GM12878 (cell line): ENCODE measurements around the gene VAT1. TPM values are rescaled to one million over a fixed set of nuclear protein-coding genes. Genes with fewer than 3 reads are reported as not detected.

Experiments used
- ASH2L ChIP-seq: fragments of 300-600, 200-600 bp; sonication (generic); IDR thresholded peaks from 2 replicates; pipeline ENCODE4 v1.6.1; 2017; ENCODE audit warnings: low read depth, mild to moderate bottlenecking, borderline replicate concordance
- BCL3 ChIP-seq: IDR thresholded peaks from 2 replicates; pipeline ENCODE4 v1.6.1; 2011; ENCODE audit warnings: borderline replicate concordance, low read depth, mild to moderate bottlenecking, moderate library complexity, low read length; ENCODE audit not compliant: insufficient read depth, poor library complexity, severe bottlenecking
- E4F1 ChIP-seq: fragments of 450-650 bp; IDR thresholded peaks from 2 replicates; pipeline ENCODE4 v1.6.1; 2018; ENCODE audit warnings: borderline replicate concordance, mild to moderate bottlenecking; ENCODE audit not compliant: partially characterized antibody
- GABPA ChIP-seq: IDR thresholded peaks from 2 replicates; pipeline ENCODE4 v1.6.1; 2014; ENCODE audit warnings: antibody characterized with exemption, low read depth, mild to moderate bottlenecking, inconsistent platforms
- JUND ChIP-seq: IDR thresholded peaks from 2 replicates; pipeline ENCODE4 v1.6.1; 2012; ENCODE audit warnings: low read depth, mild to moderate bottlenecking, low read length, improper control_type of control experiment, moderate library complexity
- KDM1A ChIP-seq: fragments of 200-600 bp; sonication (generic); IDR thresholded peaks from 2 replicates; pipeline ENCODE4 v1.6.1; 2016; ENCODE audit warnings: borderline replicate concordance
- MAX ChIP-seq: IDR thresholded peaks from 2 replicates; pipeline ENCODE4 v1.6.1; 2012; ENCODE audit warnings: low read depth, low read length, improper control_type of control experiment
- NFXL1 ChIP-seq: fragments of 450-650 bp; IDR thresholded peaks from 2 replicates; pipeline ENCODE4 v1.6.1; 2017; ENCODE audit warnings: antibody characterized with exemption, mild to moderate bottlenecking, borderline replicate concordance
- RAD51 ChIP-seq: fragments of 450-650 bp; IDR thresholded peaks from 2 replicates; pipeline ENCODE4 v1.6.1; 2016; ENCODE audit warnings: moderate library complexity, mild to moderate bottlenecking, inconsistent platforms
- RBBP5 ChIP-seq: fragments of 200-600 bp; sonication (generic); conservative IDR thresholded peaks from 2 replicates; pipeline ENCODE4 v1.6.1; 2016
- RELA ChIP-seq: fragments of 450-650 bp; IDR thresholded peaks from 2 replicates; pipeline ENCODE4 v1.8.0; 2014; ENCODE audit warnings: borderline replicate concordance; ENCODE audit not compliant: partially characterized antibody
- SKIL ChIP-seq: fragments of 450-650 bp; IDR thresholded peaks from 2 replicates; pipeline ENCODE4 v1.6.1; 2017; ENCODE audit warnings: mild to moderate bottlenecking, low read depth, inconsistent platforms; ENCODE audit not compliant: poor library complexity, severe bottlenecking
- SUPT20H ChIP-seq: IDR thresholded peaks from 2 replicates; pipeline ENCODE4 v1.6.1; 2011; ENCODE audit warnings: low read depth, mild to moderate bottlenecking, low read length, moderate library complexity, borderline replicate concordance; ENCODE audit not compliant: control insufficient read depth
- TCF7 ChIP-seq: IDR thresholded peaks from 2 replicates; pipeline ENCODE4 v1.6.1; 2014; ENCODE audit warnings: antibody characterized with exemption, borderline replicate concordance
- WRNIP1 ChIP-seq: IDR thresholded peaks from 2 replicates; pipeline ENCODE4 v1.6.1; 2011; ENCODE audit warnings: low read depth, low read length, improper control_type of control experiment, borderline replicate concordance
- YY1 ChIP-seq: IDR thresholded peaks from 2 replicates; pipeline ENCODE4 v1.6.1; 2011; ENCODE audit warnings: low read depth, mild to moderate bottlenecking, low read length
- ZNF274 ChIP-seq: IDR thresholded peaks from one replicate; pipeline ENCODE4 v1.8.0; 2011; ENCODE audit not compliant: insufficient read length, insufficient read depth
- ZNF384 ChIP-seq: IDR thresholded peaks from 2 replicates; pipeline ENCODE4 v1.6.1; 2012; ENCODE audit warnings: low read depth, mild to moderate bottlenecking, low read length, improper control_type of control experiment, borderline replicate concordance
- ZZZ3 ChIP-seq: IDR thresholded peaks from 2 replicates; pipeline ENCODE4 v1.6.1; 2011; ENCODE audit warnings: low read depth; ENCODE audit not compliant: control insufficient read depth, insufficient read length
- polyA plus RNA-seq, 11 experiments: library from polyadenylated mRNA; depleted of rRNA in 4 of 11; unstranded in 6 of 11; stranded (reverse) in 5 of 11; fragments of >200 nt; fragmentation: Nextera tagmentation in 4 of 11; fragmentation: Illumina TruSeq in 1 of 11; extraction: Ambion mirVana in 4 of 11; extraction: Trizol in 1 of 11; gene quantifications; 1 replicate in 1 of 11; 2 replicates in 10 of 11; pipeline versions ENCODE4 v1.2.1 to v1.2.3, GENCODE V29; 2011 to 2016; ENCODE audit warnings: inconsistent platforms in 2 of 11, missing spikeins in 2 of 11, low read depth in 1 of 11
- total RNA-seq, 4 experiments: library from RNA; depleted of rRNA in 3 of 4; stranded (reverse); fragments of >200 nt in 3 of 4; fragmentation: Illumina TruSeq in 1 of 4; extraction: Trizol in 1 of 4; gene quantifications; 2 replicates each; pipeline versions ENCODE4 v1.2.1 to v1.2.3, GENCODE V29; 2013 to 2021

The VAT1 gene
- total and polyA plus RNA-seq, 10 of the 15 experiments (the other 5 are each of a cell fraction or from before 2014, with no cell fraction given) = 5.0 to 19.8 (median 8.2) TPM

GRCh38 chr17:43021741-43022512 is at the start of gene VAT1 (continued):
- TF ChIP-seq TCF7 = no peak
- TF ChIP-seq ZZZ3 = no peak
- no peak for TF ChIP-seq WRNIP1
- TF ChIP-seq ZNF274 = no peak
- no peak for TF ChIP-seq E4F1
- TF ChIP-seq ZNF384 = no peak
- TF ChIP-seq RBBP5 = no peak
- no peak for TF ChIP-seq BCL3
- no peak for TF ChIP-seq JUND
- no peak for TF ChIP-seq SUPT20H
- no peak for TF ChIP-seq YY1
- TF ChIP-seq MAX = no peak; the same call in 1 of the 2 replicates
- TF ChIP-seq NFXL1 = no peak
- TF ChIP-seq SKIL = no peak
- TF ChIP-seq KDM1A = no peak
- no peak for TF ChIP-seq RAD51
- TF ChIP-seq RELA = no peak
- no peak for TF ChIP-seq GABPA
- TF ChIP-seq ASH2L = 0 out of 2 replicates have a peak, but pooled peaks have one; percentile 79
